ENCODE measurements around the gene IKBIP. TPM values are rescaled to one million over a fixed set of nuclear protein-coding genes. Genes with fewer than 3 reads are reported as not detected.

IKBIP gene
- polyA plus RNA-seq, 2 of the 4 experiments (the other 2 are of a cell fraction) = 58.7 to 67.6 TPM

DNA sequence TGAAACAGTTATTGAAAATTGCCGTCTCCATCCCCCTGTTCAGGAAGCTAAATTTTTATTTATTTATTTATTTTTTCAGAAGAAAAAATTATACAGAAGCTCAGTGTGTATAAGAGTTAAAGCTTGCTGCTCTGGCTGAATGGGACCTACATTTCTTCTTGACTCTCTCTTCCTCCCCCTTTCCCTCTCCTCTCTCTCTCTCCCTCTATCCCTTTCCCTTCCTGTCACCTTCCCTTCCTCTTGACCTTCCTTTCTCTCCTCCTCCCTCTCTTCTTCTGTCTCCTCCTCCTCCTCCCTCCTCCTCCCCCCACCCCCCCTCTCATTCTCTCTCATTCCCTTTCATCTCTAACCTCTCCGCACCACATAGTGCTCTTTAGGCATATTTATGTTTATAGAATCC is 39.6 kb upstream of the IKBIP start:
- no peaks in the 10 kb centered on the region for H3K4me1 ChIP-seq
- FAIRE-seq (no peak), ATAC-seq (no peak), DNase-seq (ENCODE audit: low read depth in 1 of 2, low spot score in 1 of 2) (no peak)
- no peak overlapping the region for H3K27ac ChIP-seq
- POLR2A ChIA-PET = no interaction called here
- 94% methylated on average over 2 of the region's 2 CpGs for WGBS (ENCODE audit: missing lambda C conversion rate)
- TF ChIP-seq PHF8 (IDR thresholded peaks at IDR 0.05; ENCODE audit: borderline replicate concordance, low read depth) (no peak), FOSB (CRISPR knock-in tag; IDR thresholded peaks at IDR 0.05) (no peak), ZSCAN20 (CRISPR knock-in tag; IDR thresholded peaks at IDR 0.05) (no peak)
- no peak overlapping the region for H3K4me3 ChIP-seq
- CTCF ChIA-PET = interaction anchor here (1.0 to 1.2 kb wide), 2 partner anchors 11 to 315 kb away, joined by 3 to 5 read pairs; no protein-coding TSS in a partner anchor
- no peak overlapping the region for H3K4me2 ChIP-seq
- H3K9me3 ChIP-seq = no peaks in the 10 kb centered on the region

- CTCF ChIA-PET = interaction anchor here (0.6 to 1.5 kb wide), 3 partner anchors 17 to 319 kb away, joined by 3 read pairs; no protein-coding TSS in a partner anchor
- FAIRE-seq = no peak
- no peaks in the 10 kb centered on the region for H3K4me1 ChIP-seq
Observed at GRCh38 chr12:98679611-98680005, 35.0 kb upstream of the IKBIP start.

GRCh38 chr12:98678946-98679610 is 34.5 kb upstream of the IKBIP start:
- Histone ChIP-seq H3K9me3 (no peaks in the 10 kb centered on the region), H3K27ac (no peak overlapping the region), H3K4me2 (no peak overlapping the region), H3K4me1 (no peaks in the 10 kb centered on the region), H3K4me3 (no peak overlapping the region)
- CTCF ChIA-PET = interaction anchor here (0.6 to 2.0 kb wide), 5 partner anchors 17 to 320 kb away, joined by 3 to 5 read pairs (median 3); no protein-coding TSS in a partner anchor
- POLR2A ChIA-PET = interaction anchor here (0.8 kb wide), 1 partner anchor 86 kb away, joined by 3 read pairs; the partner anchor contains the start of gene SLC25A3
- no peak for DNase-seq (ENCODE audit: low read depth in 1 of 2, low spot score in 1 of 2)
- 91% methylated on average over 7 of the region's 7 CpGs for WGBS (ENCODE audit: missing lambda C conversion rate)
- peak in 1 of 2 experiments; percentile 30; a peak in 3 of 6 replicates for ATAC-seq
- FAIRE-seq = no peak
- no peak for TF ChIP-seq REST (IDR thresholded peaks at IDR 0.05)
- no peak for TF ChIP-seq SREBF2 (IDR thresholded peaks at IDR 0.05)
- no peak for TF ChIP-seq CHD4 (IDR thresholded peaks at IDR 0.05; ENCODE audit: borderline replicate concordance)
- TF ChIP-seq HEYL (CRISPR knock-in tag; IDR thresholded peaks at IDR 0.05) = no peak
- no peak for TF ChIP-seq HOXB5 (CRISPR knock-in tag; IDR thresholded peaks at IDR 0.05)
- TF ChIP-seq PBX3 (IDR thresholded peaks at IDR 0.05) = no peak

More at GRCh38 chr12:98679611-98680005, 35.0 kb upstream of the IKBIP start:
- no peak for DNase-seq (ENCODE audit: low read depth in 1 of 2, low spot score in 1 of 2)
- 95% methylated on average over 11 of the region's 15 CpGs for WGBS (ENCODE audit: missing lambda C conversion rate)
- Histone ChIP-seq H3K27ac (no peak overlapping the region), H3K4me2 (no peak overlapping the region), H3K4me3 (no peak overlapping the region), H3K9me3 (no peaks in the 10 kb centered on the region)
- ATAC-seq = no peak
- POLR2A ChIA-PET = interaction anchor here (0.6 kb wide), 1 partner anchor 164 kb away, joined by 4 read pairs; the partner anchor contains the start of gene TMPO
- TF ChIP-seq GATA3 (IDR thresholded peaks at IDR 0.05; ENCODE audit: borderline replicate concordance) (no peak), MAZ (IDR thresholded peaks at IDR 0.05; ENCODE audit: borderline replicate concordance, low read depth, low read length) (no peak), USF2 (IDR thresholded peaks at IDR 0.05) (no peak), NFE2L2 (conservative IDR thresholded peaks at IDR 0.05; ENCODE audit: low read length) (no peak), MYC (IDR thresholded peaks at IDR 0.05; ENCODE audit: borderline replicate concordance, low read length) (no peak), ATOH8 (CRISPR knock-in tag; IDR thresholded peaks at IDR 0.05; ENCODE audit: low read depth) (no peak), TFCP2L1 (CRISPR knock-in tag; IDR thresholded peaks at IDR 0.05) (no peak), NR3C1 (IDR thresholded peaks at IDR 0.05) (no peak), TP53 (CRISPR knock-in tag; IDR thresholded peaks at IDR 0.05) (no peak), KDM5A (IDR thresholded peaks at IDR 0.05) (no peak), JUNB (IDR thresholded peaks at IDR 0.05) (no peak), FOSB (CRISPR knock-in tag; IDR thresholded peaks at IDR 0.05) (no peak), HEYL (CRISPR knock-in tag; IDR thresholded peaks at IDR 0.05) (no peak), ZFP36 (IDR thresholded peaks at IDR 0.05; ENCODE audit: borderline replicate concordance, partially characterized antibody) (no peak), NPAS2 (CRISPR knock-in tag; IDR thresholded peaks at IDR 0.05; ENCODE audit: borderline replicate concordance) (no peak)
- TF ChIP-seq, protein P1, sequence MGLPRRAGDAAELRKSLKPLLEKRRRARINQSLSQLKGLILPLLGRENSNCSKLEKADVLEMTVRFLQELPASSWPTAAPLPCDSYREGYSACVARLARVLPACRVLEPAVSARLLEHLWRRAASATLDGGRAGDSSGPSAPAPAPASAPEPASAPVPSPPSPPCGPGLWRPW (IDR thresholded peaks at IDR 0.05) = no peak
- TF ChIP-seq, protein P2, sequence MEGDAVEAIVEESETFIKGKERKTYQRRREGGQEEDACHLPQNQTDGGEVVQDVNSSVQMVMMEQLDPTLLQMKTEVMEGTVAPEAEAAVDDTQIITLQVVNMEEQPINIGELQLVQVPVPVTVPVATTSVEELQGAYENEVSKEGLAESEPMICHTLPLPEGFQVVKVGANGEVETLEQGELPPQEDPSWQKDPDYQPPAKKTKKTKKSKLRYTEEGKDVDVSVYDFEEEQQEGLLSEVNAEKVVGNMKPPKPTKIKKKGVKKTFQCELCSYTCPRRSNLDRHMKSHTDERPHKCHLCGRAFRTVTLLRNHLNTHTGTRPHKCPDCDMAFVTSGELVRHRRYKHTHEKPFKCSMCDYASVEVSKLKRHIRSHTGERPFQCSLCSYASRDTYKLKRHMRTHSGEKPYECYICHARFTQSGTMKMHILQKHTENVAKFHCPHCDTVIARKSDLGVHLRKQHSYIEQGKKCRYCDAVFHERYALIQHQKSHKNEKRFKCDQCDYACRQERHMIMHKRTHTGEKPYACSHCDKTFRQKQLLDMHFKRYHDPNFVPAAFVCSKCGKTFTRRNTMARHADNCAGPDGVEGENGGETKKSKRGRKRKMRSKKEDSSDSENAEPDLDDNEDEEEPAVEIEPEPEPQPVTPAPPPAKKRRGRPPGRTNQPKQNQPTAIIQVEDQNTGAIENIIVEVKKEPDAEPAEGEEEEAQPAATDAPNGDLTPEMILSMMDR (IDR thresholded peaks at IDR 0.05) = no peak
